Uterus (tissue), 4 donors: ENCODE measurements around the gene TCF23. TPM values are rescaled to one million over a fixed set of nuclear protein-coding genes. Genes with fewer than 3 reads are reported as not detected.
"Not testable (repeated sequence)": the region's sequence is repeated elsewhere in the genome, so short reads cannot be mapped to it uniquely, and the experiment has no call there.

Source experiments
- DNase-seq, 2 donors: peaks; one replicate each; pipeline ENCODE4 v3.0.0-alpha.2; 2019 to 2020
- H3K27ac ChIP-seq, 2 donors: fragments of 200-600 bp; sonication (generic); 1 replicate in 1 of 2; 2 replicates in 1 of 2; pipeline ENCODE4 v1.5.1; 2016 to 2018
- H3K27me3 ChIP-seq, 2 donors: fragments of 200-600 bp; sonication (generic); one replicate each; pipeline ENCODE4 v1.5.1; 2018 to 2019; ENCODE audit warnings: control low read depth in 1 of 2
- H3K36me3 ChIP-seq, 2 donors: fragments of 200-600 bp; sonication (generic); one replicate each; pipeline ENCODE4 v1.5.1; 2019; ENCODE audit warnings: control low read depth in 1 of 2
- H3K4me1 ChIP-seq, 2 donors: fragments of 200-600 bp; sonication (generic); one replicate each; pipeline ENCODE4 v1.5.1; 2018 to 2019; ENCODE audit warnings: control low read depth in 1 of 2
- H3K4me3 ChIP-seq, 2 donors: fragments of 200-600 bp; sonication (generic); 1 replicate in 1 of 2; 2 replicates in 1 of 2; pipeline ENCODE4 v1.5.1; 2018 to 2019; ENCODE audit warnings: mild to moderate bottlenecking in 1 of 2
- H3K9me3 ChIP-seq, 2 donors: fragments of 200-600 bp; sonication (generic); one replicate each; pipeline ENCODE4 v1.5.1; 2019; ENCODE audit warnings: control low read depth in 1 of 2
- POLR2A ChIP-seq, 2 donors: fragments of 450-650 bp; IDR thresholded peaks; one replicate each; pipeline ENCODE4 v1.6.1; 2016; ENCODE audit warnings: antibody characterized with exemption in 2 of 2, mild to moderate bottlenecking in 1 of 2, moderate library complexity in 1 of 2
- intact Hi-C: fragments of 100-400 bp; cut with DNase I; formaldehyde crosslinking; loops from one replicate; pipeline ENCODE4 v1.15.1; 2023; ENCODE audit warnings: low total_unique reads
- total RNA-seq, 4 donors: library from RNA; depleted of rRNA in 3 of 4; stranded (reverse); fragments of >200 nt in 3 of 4; gene quantifications; one replicate each; pipeline versions ENCODE4 v1.1.0 to v1.2.4, GENCODE V29; 2014 to 2023
- TF ChIP-seq, protein P1 (sequence below), 4 experiments: fragments of 200-600 bp in 2 of 4; fragments of 450-650 bp in 2 of 4; sonication (generic) in 2 of 4; IDR thresholded peaks; one replicate each; pipeline ENCODE4 v1.5.1; 2016 to 2019; ENCODE audit warnings: antibody characterized with exemption in 4 of 4, mild to moderate bottlenecking in 2 of 4, moderate library complexity in 1 of 4
- donor health status: DM: yes; HTN: yes; CAD: no.

TCF23 gene
- total RNA-seq, 4 donors from 2014 or later: 19.4 to 84.6 (median 32.0) TPM

DNA sequence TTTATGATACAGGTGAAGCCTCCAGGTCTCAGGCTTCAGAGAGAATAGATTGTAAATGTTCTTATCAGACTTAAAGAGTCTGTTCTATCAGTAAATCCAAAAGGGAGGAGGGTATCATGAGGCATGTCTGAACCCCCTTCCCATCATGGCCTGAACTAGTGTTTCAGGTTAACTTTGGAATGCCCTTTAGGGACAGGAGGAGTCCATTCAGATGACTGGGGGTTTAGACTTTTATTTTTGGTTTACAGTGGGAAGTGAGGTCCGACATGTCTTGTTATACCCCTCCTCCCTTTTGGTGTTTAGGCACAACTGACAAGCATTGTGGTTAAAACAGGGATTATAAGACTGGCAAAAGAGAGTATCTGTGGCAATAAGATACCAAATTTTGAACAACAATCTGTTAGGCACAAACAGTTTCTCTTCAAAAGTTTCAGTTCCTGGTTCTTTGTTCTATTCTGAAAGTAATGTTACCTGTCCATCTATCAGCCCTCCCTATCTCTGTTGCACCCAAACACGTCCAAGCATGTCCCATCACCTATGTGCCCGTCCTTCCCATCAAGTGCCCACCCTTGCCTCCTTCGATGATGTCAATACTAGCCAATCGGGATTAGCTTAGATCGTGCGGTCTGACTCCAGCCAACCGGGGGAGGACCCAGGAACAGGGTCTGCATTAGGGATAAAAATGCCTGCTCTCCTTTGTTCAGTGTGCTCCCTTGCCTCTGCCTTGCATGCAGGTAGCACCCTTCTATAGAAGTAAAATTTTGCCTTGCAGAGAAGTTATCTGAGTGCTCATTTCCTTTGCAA is 16.4 kb downstream of the TCF23 start:
- intact Hi-C loops: no loop called here
- H3K36me3 ChIP-seq: no peaks in the 10 kb centered on the region

DNA sequence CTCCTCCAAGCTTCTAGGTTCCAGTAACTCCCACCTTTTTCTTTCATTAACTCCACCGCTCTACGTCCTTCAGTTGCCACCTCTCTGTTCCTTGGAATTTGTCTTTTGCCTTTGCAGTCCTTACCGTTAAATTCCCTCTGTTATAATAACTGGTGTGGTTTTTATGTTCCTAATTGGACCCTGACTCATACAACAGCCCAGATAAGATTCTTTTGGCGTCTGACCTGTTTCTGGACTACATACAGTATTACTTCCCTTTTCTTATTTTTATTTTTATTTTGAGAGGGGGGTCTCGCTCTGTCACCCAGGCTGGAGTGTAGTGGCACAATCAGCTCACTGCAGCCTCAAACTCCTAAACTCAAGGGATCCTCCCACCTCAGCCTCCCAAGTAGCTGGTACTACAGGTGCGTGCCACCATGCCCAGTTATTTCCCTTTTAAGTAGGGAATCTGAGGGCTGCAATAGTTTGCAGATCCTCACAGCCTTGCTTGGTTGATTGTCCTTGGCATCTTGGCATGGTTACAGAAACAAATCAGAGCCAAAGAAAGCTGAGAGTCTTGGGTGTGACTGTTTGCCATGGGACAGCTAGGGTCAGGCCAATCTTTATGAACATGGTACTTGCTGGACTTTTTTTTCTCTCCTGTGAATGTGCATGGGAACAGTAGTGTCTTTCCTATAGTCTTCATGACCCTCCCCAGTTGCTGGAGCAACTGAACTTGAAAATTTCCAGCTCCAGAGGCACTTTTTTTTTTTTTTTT is 22.0 kb downstream of the TCF23 start:
- no peak for DNase-seq
- intact Hi-C loops: no loop called here
- Histone ChIP-seq H3K36me3 (no peaks in the 10 kb centered on the region), H3K9me3 (no peaks in the 10 kb centered on the region), H3K4me1 (no peaks in the 10 kb centered on the region), H3K4me3 (no peak overlapping the region), H3K27ac (peak overlapping the region in 1 of 2 donors; percentile 34), H3K27me3 (no peaks in the 10 kb centered on the region)
- no peak for TF ChIP-seq POLR2A (IDR thresholded peaks at IDR 0.05)
- TF ChIP-seq, protein P1, sequence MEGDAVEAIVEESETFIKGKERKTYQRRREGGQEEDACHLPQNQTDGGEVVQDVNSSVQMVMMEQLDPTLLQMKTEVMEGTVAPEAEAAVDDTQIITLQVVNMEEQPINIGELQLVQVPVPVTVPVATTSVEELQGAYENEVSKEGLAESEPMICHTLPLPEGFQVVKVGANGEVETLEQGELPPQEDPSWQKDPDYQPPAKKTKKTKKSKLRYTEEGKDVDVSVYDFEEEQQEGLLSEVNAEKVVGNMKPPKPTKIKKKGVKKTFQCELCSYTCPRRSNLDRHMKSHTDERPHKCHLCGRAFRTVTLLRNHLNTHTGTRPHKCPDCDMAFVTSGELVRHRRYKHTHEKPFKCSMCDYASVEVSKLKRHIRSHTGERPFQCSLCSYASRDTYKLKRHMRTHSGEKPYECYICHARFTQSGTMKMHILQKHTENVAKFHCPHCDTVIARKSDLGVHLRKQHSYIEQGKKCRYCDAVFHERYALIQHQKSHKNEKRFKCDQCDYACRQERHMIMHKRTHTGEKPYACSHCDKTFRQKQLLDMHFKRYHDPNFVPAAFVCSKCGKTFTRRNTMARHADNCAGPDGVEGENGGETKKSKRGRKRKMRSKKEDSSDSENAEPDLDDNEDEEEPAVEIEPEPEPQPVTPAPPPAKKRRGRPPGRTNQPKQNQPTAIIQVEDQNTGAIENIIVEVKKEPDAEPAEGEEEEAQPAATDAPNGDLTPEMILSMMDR (IDR thresholded peaks at IDR 0.05): no peak

More for the DNA sequence above, 16.4 kb downstream of the TCF23 start:
- Histone ChIP-seq H3K27ac (no peak overlapping the region), H3K4me3 (no peak overlapping the region), H3K4me1 (no peaks in the 10 kb centered on the region), H3K9me3 (no peaks in the 10 kb centered on the region), H3K27me3 (no peaks in the 10 kb centered on the region)
- TF ChIP-seq POLR2A (IDR thresholded peaks at IDR 0.05): no peak
- TF ChIP-seq, protein P1 (IDR thresholded peaks at IDR 0.05): no peak
- no peak for DNase-seq

DNA sequence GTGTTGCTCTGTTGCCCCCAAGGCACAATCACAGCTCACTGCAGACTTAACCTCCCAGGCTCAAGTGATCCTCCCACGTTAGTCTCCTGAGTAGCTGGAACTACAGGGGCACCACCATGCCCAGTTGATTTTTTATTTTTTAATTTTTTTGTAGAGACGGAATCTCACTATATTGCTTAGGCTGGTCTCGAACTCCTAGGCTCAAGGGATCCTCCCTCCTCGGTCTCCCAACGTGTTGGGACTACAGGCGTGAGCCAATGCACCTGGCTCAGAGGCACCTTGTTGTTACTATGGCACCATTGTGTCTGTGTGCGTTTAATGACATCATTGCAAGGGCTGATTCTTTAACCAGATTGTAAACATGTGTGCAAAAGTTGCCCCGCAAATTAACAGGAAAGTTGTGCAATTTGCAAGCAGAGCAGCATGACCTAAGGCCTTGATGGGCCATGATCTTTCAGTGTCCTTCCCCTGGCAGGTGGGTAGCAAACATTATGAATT is 22.6 kb downstream of the TCF23 start:
- Histone ChIP-seq H3K9me3 (no peaks in the 10 kb centered on the region), H3K27me3 (no peaks in the 10 kb centered on the region), H3K4me1 (no peaks in the 10 kb centered on the region), H3K4me3 (no peak overlapping the region), H3K27ac (no peak overlapping the region), H3K36me3 (no peaks in the 10 kb centered on the region)
- TF ChIP-seq POLR2A (IDR thresholded peaks at IDR 0.05): no peak
- TF ChIP-seq, protein P1 (IDR thresholded peaks at IDR 0.05): no peak
- intact Hi-C loops: no loop called here
- no peak for DNase-seq

DNA sequence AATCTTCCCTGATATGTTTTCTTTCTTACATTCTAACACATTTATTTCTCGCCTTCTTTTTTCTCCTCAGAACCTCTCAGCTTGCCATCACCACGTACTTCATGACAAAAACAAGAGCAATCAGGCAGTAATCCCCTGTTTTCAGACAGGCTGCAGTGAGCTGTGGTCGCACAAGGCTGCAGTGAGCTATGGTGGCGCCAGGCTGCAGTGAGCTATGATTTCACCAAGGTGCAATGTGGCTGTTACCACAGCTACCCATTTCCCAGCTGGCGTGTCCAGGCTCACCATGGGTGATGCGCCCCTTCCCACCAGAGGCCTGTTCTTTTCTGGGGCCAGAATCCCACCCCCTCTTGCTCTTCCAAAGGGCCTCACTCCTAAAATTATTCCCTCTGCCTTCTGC is 25.8 kb downstream of the TCF23 start:
- DNase-seq: no peak
- no peak overlapping the region for H3K4me3 ChIP-seq
- H3K27ac ChIP-seq: no peak overlapping the region
- intact Hi-C loops: no loop called here
- TF ChIP-seq, protein P1 (IDR thresholded peaks at IDR 0.05): no peak
- TF ChIP-seq POLR2A (IDR thresholded peaks at IDR 0.05): no peak
- H3K27me3 ChIP-seq: no peaks in the 10 kb centered on the region
- H3K36me3 ChIP-seq: no peaks in the 10 kb centered on the region
- H3K4me1 ChIP-seq: no peaks in the 10 kb centered on the region
- no peaks in the 10 kb centered on the region for H3K9me3 ChIP-seq

DNA sequence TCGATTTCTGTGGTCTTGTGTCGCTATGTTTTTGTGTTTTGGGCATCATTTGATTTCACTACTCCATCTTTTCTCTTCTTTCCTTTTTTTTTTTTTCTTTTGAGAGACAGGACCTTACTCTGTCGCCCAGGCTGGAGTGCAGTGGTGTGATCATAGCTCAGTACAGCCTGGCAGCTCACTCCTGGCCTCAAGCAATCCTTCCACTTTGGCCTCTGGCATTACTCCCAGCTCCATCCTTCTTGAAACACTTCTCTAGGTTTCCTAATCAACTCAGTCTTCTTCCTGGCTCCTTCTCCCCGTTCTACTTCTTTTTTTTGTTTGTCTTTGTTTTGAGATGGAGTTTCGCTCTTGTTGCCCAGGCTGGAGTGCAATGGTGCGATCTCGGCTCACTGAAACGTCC is 26.5 kb downstream of the TCF23 start:
- no peak for DNase-seq
- intact Hi-C loops: no loop called here
- TF ChIP-seq POLR2A (IDR thresholded peaks at IDR 0.05): no peak
- TF ChIP-seq, protein P1 (IDR thresholded peaks at IDR 0.05): no peak

DNA sequence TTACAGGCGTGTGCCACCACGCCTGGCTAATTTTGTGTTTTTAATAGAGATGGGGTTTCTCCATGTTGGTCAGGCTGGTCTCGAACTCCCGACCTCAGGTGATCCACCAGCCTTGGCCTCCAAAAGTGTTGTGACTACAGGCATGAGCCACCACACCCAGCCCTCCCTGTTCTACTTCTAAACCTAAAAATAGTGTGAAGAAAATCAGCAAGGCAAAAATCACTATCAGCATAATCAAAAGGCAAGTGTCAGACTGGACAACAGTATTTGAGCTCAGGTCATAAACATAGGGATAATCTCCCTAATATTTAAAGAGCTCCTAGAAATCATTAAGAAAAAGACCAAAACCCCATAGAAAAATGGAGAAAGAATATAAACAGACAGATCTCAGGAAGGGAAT is 27.0 kb downstream of the TCF23 start:
- intact Hi-C loops, H3K27me3 ChIP-seq, H3K4me3 ChIP-seq, DNase-seq, H3K9me3 ChIP-seq, H3K27ac ChIP-seq, H3K4me1 ChIP-seq, H3K36me3 ChIP-seq: not testable (repeated sequence)

More for the DNA sequence above, 26.5 kb downstream of the TCF23 start:
- H3K27me3 ChIP-seq: no peaks in the 10 kb centered on the region
- H3K9me3 ChIP-seq: no peaks in the 10 kb centered on the region
- H3K4me3 ChIP-seq: no peak overlapping the region
- no peaks in the 10 kb centered on the region for H3K36me3 ChIP-seq
- H3K27ac ChIP-seq: no peak overlapping the region
- H3K4me1 ChIP-seq: no peaks in the 10 kb centered on the region
